WTC11 (cell line): ENCODE results near the gene STK17B.

Source experiments
- ESRRA ChIP-seq: sonication (generic); formaldehyde crosslinking; IDR thresholded peaks from 2 replicates; pipeline ENCODE4 v1.8.1; 2022; ENCODE audit warnings: mild to moderate bottlenecking, missing genetic modification reagents, borderline replicate concordance
- JUN ChIP-seq: sonication (generic); formaldehyde crosslinking; IDR thresholded peaks from 2 replicates; pipeline ENCODE4 v1.8.0; 2023; ENCODE audit warnings: mild to moderate bottlenecking, missing genetic modification reagents
- NR3C1 ChIP-seq: sonication (generic); formaldehyde crosslinking; conservative IDR thresholded peaks from 2 replicates; pipeline ENCODE4 v1.8.1; 2023; ENCODE audit warnings: low read depth, mild to moderate bottlenecking, missing genetic modification reagents
- ZNF317 ChIP-seq: sonication (generic); formaldehyde crosslinking; IDR thresholded peaks from 2 replicates; pipeline ENCODE4 v1.8.1; 2023; ENCODE audit warnings: low read depth, mild to moderate bottlenecking, moderate library complexity, missing genetic modification reagents, borderline replicate concordance
- TF ChIP-seq, protein P1 (sequence below): fragments of 200-600 bp; IDR thresholded peaks from 2 replicates; pipeline ENCODE4 v1.8.0; 2022; ENCODE audit warnings: antibody characterized with exemption
- TF ChIP-seq, protein P2 (sequence below): sonication (generic); formaldehyde crosslinking; IDR thresholded peaks from 2 replicates; pipeline ENCODE4 v1.8.0; 2023; ENCODE audit warnings: missing genetic modification reagents

DNA sequence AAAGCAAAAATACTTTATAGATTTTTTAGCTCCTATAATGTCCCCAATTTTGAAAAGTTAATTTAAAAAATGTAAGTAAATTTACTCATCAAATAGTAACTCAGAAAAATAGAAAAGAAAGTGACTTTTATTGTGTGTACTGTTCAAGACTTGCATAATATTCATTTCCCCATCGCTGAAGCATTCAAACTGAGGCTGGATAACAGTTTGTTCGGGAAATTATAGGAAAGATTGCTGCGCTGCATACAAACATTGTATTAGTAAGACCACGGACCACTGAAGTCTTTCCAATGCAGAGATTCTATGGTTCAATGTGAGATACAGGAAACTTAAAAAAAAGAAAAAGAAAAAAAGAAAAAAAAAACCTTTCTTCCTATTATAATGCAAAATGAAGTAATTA, 10.4 kb downstream of the STK17B start:
- TF ChIP-seq, protein P1, sequence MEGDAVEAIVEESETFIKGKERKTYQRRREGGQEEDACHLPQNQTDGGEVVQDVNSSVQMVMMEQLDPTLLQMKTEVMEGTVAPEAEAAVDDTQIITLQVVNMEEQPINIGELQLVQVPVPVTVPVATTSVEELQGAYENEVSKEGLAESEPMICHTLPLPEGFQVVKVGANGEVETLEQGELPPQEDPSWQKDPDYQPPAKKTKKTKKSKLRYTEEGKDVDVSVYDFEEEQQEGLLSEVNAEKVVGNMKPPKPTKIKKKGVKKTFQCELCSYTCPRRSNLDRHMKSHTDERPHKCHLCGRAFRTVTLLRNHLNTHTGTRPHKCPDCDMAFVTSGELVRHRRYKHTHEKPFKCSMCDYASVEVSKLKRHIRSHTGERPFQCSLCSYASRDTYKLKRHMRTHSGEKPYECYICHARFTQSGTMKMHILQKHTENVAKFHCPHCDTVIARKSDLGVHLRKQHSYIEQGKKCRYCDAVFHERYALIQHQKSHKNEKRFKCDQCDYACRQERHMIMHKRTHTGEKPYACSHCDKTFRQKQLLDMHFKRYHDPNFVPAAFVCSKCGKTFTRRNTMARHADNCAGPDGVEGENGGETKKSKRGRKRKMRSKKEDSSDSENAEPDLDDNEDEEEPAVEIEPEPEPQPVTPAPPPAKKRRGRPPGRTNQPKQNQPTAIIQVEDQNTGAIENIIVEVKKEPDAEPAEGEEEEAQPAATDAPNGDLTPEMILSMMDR, result no peak
- TF ChIP-seq, protein P2, sequence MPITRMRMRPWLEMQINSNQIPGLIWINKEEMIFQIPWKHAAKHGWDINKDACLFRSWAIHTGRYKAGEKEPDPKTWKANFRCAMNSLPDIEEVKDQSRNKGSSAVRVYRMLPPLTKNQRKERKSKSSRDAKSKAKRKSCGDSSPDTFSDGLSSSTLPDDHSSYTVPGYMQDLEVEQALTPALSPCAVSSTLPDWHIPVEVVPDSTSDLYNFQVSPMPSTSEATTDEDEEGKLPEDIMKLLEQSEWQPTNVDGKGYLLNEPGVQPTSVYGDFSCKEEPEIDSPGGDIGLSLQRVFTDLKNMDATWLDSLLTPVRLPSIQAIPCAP (CRISPR knock-in tag), result no peak
- TF ChIP-seq ESRRA (CRISPR knock-in tag) (no peak), JUN (CRISPR knock-in tag) (no peak), NR3C1 (no peak), ZNF317 (CRISPR knock-in tag) (no peak)
